ENCODE results near the gene PTGS1. TPM values are rescaled to one million over a fixed set of nuclear protein-coding genes. Genes with fewer than 3 reads are reported as not detected.
A peak's percentile ranks its signal among the peaks of the same experiment; 100 is the strongest.

The PTGS1 gene
- total and polyA plus RNA-seq, 9 of the 15 experiments (the other 6 are each of a cell fraction or from before 2014, with no cell fraction given), result 3.4 to 12.9 (median 5.3) TPM

GRCh38 chr9:122383992-122384461 lies 13.2 kb downstream of the PTGS1 start (continued):
- TF ChIP-seq, protein P1, sequence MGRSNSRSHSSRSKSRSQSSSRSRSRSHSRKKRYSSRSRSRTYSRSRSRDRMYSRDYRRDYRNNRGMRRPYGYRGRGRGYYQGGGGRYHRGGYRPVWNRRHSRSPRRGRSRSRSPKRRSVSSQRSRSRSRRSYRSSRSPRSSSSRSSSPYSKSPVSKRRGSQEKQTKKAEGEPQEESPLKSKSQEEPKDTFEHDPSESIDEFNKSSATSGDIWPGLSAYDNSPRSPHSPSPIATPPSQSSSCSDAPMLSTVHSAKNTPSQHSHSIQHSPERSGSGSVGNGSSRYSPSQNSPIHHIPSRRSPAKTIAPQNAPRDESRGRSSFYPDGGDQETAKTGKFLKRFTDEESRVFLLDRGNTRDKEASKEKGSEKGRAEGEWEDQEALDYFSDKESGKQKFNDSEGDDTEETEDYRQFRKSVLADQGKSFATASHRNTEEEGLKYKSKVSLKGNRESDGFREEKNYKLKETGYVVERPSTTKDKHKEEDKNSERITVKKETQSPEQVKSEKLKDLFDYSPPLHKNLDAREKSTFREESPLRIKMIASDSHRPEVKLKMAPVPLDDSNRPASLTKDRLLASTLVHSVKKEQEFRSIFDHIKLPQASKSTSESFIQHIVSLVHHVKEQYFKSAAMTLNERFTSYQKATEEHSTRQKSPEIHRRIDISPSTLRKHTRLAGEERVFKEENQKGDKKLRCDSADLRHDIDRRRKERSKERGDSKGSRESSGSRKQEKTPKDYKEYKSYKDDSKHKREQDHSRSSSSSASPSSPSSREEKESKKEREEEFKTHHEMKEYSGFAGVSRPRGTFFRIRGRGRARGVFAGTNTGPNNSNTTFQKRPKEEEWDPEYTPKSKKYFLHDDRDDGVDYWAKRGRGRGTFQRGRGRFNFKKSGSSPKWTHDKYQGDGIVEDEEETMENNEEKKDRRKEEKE (IDR thresholded peaks at IDR 0.05; ENCODE audit: borderline replicate concordance in 1 of 2, control insufficient read depth in 1 of 2, low read depth in 2 of 2, low read length in 1 of 2), result no peak
- TF ChIP-seq ZBTB12 (CRISPR knock-in tag; IDR thresholded peaks at IDR 0.05), result no peak
- no peak for TF ChIP-seq CXXC5 (CRISPR knock-in tag; IDR thresholded peaks at IDR 0.05)
- TF ChIP-seq, protein P2, sequence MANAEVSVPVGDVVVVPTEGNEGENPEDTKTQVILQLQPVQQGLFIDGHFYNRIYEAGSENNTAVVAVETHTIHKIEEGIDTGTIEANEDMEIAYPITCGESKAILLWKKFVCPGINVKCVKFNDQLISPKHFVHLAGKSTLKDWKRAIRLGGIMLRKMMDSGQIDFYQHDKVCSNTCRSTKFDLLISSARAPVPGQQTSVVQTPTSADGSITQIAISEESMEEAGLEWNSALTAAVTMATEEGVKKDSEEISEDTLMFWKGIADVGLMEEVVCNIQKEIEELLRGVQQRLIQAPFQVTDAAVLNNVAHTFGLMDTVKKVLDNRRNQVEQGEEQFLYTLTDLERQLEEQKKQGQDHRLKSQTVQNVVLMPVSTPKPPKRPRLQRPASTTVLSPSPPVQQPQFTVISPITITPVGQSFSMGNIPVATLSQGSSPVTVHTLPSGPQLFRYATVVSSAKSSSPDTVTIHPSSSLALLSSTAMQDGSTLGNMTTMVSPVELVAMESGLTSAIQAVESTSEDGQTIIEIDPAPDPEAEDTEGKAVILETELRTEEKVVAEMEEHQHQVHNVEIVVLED (CRISPR knock-in tag; IDR thresholded peaks at IDR 0.05), result no peak
- no peak for TF ChIP-seq SRSF7 (optimal IDR thresholded peaks at IDR 0.05; ENCODE audit: low read depth, low read length)
- no peak for TF ChIP-seq ZNF184 (CRISPR knock-in tag; IDR thresholded peaks at IDR 0.05)
- TF ChIP-seq ZNF224 (CRISPR knock-in tag; IDR thresholded peaks at IDR 0.05), result no peak
- no peak for TF ChIP-seq BDP1 (IDR thresholded peaks at IDR 0.05; ENCODE audit: insufficient read depth, insufficient read length)
- no peak for TF ChIP-seq PRPF4 (IDR thresholded peaks at IDR 0.05; ENCODE audit: insufficient read depth, low read depth, low read length, poor library complexity, severe bottlenecking)
- TF ChIP-seq TBL1XR1 (IDR thresholded peaks at IDR 0.05; ENCODE audit: low read length in 2 of 2), result no peak
- TF ChIP-seq ESRRB (CRISPR knock-in tag; IDR thresholded peaks at IDR 0.05; ENCODE audit: borderline replicate concordance), result no peak
- TF ChIP-seq HBP1 (CRISPR knock-in tag; IDR thresholded peaks at IDR 0.05), result no peak
- peak; percentile 45; the same call in 1 of the 2 replicates for TF ChIP-seq ZNF316 (IDR thresholded peaks at IDR 0.05)
- TF ChIP-seq, protein P3, sequence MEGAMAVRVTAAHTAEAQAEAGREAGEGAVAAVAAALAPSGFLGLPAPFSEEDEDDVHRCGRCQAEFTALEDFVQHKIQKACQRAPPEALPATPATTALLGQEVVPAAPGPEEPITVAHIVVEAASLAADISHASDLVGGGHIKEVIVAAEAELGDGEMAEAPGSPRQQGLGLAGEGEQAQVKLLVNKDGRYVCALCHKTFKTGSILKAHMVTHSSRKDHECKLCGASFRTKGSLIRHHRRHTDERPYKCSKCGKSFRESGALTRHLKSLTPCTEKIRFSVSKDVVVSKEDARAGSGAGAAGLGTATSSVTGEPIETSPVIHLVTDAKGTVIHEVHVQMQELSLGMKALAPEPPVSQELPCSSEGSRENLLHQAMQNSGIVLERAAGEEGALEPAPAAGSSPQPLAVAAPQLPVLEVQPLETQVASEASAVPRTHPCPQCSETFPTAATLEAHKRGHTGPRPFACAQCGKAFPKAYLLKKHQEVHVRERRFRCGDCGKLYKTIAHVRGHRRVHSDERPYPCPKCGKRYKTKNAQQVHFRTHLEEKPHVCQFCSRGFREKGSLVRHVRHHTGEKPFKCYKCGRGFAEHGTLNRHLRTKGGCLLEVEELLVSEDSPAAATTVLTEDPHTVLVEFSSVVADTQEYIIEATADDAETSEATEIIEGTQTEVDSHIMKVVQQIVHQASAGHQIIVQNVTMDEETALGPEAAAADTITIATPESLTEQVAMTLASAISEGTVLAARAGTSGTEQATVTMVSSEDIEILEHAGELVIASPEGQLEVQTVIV (CRISPR knock-in tag; IDR thresholded peaks at IDR 0.05; ENCODE audit: borderline replicate concordance), result no peak
